HepG2 (cell line): ENCODE data around the gene LECT2. TPM values are rescaled to one million over a fixed set of nuclear protein-coding genes. Genes with fewer than 3 reads are reported as not detected.

ENCODE experiments used
- GATAD2A ChIP-seq: IDR thresholded peaks from 2 replicates; pipeline ENCODE4 v1.6.1; 2016
- GFI1 ChIP-seq: sonication (generic); formaldehyde crosslinking; IDR thresholded peaks from 2 replicates; pipeline ENCODE4 v1.5.0; 2020; ENCODE audit warnings: missing genetic modification reagents, mild to moderate bottlenecking, borderline replicate concordance
- HES4 ChIP-seq: sonication (generic); formaldehyde crosslinking; IDR thresholded peaks from 2 replicates; pipeline ENCODE4 v1.9.0; 2021; ENCODE audit warnings: mild to moderate bottlenecking, missing genetic modification reagents, borderline replicate concordance
- MED1 ChIP-seq: sonication (generic); formaldehyde crosslinking; IDR thresholded peaks from 2 replicates; pipeline ENCODE4 v1.4.0; 2020; ENCODE audit warnings: missing genetic modification reagents
- MEF2D ChIP-seq: sonication (generic); formaldehyde crosslinking; IDR thresholded peaks from 2 replicates; pipeline ENCODE4 v1.5.1; 2020; ENCODE audit warnings: mild to moderate bottlenecking, missing genetic modification reagents
- NFE2L1 ChIP-seq: sonication (generic); formaldehyde crosslinking; IDR thresholded peaks from 2 replicates; pipeline ENCODE4 v1.4.0; 2020; ENCODE audit warnings: missing genetic modification reagents, mild to moderate bottlenecking, borderline replicate concordance
- NFKB2 ChIP-seq: sonication (generic); formaldehyde crosslinking; IDR thresholded peaks from 2 replicates; pipeline ENCODE4 v1.4.0; 2020; ENCODE audit warnings: missing genetic modification reagents, borderline replicate concordance
- RAD21 ChIP-seq: fragments of 450-650 bp; formaldehyde crosslinking; IDR thresholded peaks from 2 replicates; pipeline ENCODE4 v1.5.0; 2020; ENCODE audit warnings: mild to moderate bottlenecking
- RCOR2 ChIP-seq: IDR thresholded peaks from 2 replicates; pipeline ENCODE4 v1.6.1; 2016; ENCODE audit warnings: missing biosample characterization, missing genetic modification reagents
- SALL1 ChIP-seq: sonication (generic); formaldehyde crosslinking; IDR thresholded peaks from 2 replicates; pipeline ENCODE4 v1.8.0; 2022; ENCODE audit warnings: mild to moderate bottlenecking, missing genetic modification reagents
- SALL2 ChIP-seq: sonication (generic); formaldehyde crosslinking; IDR thresholded peaks from 2 replicates; pipeline ENCODE4 v1.8.1; 2023; ENCODE audit warnings: mild to moderate bottlenecking, missing genetic modification reagents, inconsistent platforms
- SOX5 ChIP-seq: IDR thresholded peaks from 2 replicates; pipeline ENCODE4 v1.6.1; 2016; ENCODE audit warnings: borderline replicate concordance
- ZBTB21 ChIP-seq: sonication (generic); formaldehyde crosslinking; IDR thresholded peaks from 2 replicates; pipeline ENCODE4 v1.4.0; 2020; ENCODE audit warnings: missing genetic modification reagents
- ZBTB3 ChIP-seq: sonication (generic); formaldehyde crosslinking; IDR thresholded peaks from 2 replicates; pipeline ENCODE4 v1.4.0; 2020; ENCODE audit warnings: low read depth, mild to moderate bottlenecking, moderate library complexity, missing genetic modification reagents, borderline replicate concordance
- ZC3H4 ChIP-seq: sonication (generic); formaldehyde crosslinking; IDR thresholded peaks from 2 replicates; pipeline ENCODE4 v1.4.0; 2020; ENCODE audit warnings: missing genetic modification reagents, borderline replicate concordance
- ZNF496 ChIP-seq: sonication (generic); formaldehyde crosslinking; IDR thresholded peaks from 2 replicates; pipeline ENCODE4 v1.8.1; 2023; ENCODE audit warnings: mild to moderate bottlenecking, moderate library complexity, missing genetic modification reagents; ENCODE audit not compliant: insufficient replicate concordance
- ZNF557 ChIP-seq: sonication (generic); formaldehyde crosslinking; IDR thresholded peaks from 2 replicates; pipeline ENCODE4 v1.4.0; 2020; ENCODE audit warnings: missing genetic modification reagents
- ZNF788 ChIP-seq: sonication (generic); formaldehyde crosslinking; IDR thresholded peaks from 2 replicates; pipeline ENCODE4 v1.5.0; 2020; ENCODE audit warnings: mild to moderate bottlenecking, missing genetic modification reagents, borderline replicate concordance
- ZZZ3 ChIP-seq: sonication (generic); formaldehyde crosslinking; IDR thresholded peaks from 2 replicates; pipeline ENCODE4 v1.4.0; 2020; ENCODE audit warnings: missing genetic modification reagents, mild to moderate bottlenecking, borderline replicate concordance
- polyA plus RNA-seq, 8 experiments: library from polyadenylated mRNA; depleted of rRNA in 3 of 8; stranded (reverse) in 7 of 8; unstranded in 1 of 8; fragments of >200 nt; fragmentation: Illumina TruSeq in 4 of 8; extraction: Trizol in 4 of 8; gene quantifications; 2 replicates each; pipeline versions ENCODE4 v1.2.1 to v1.2.3, GENCODE V29; 2011 to 2016; ENCODE audit warnings: low read depth in 4 of 8, missing spikeins in 1 of 8, mixed read lengths in 1 of 8; ENCODE audit not compliant: insufficient read depth in 1 of 8
- total RNA-seq, 5 experiments: library from RNA; depleted of rRNA; stranded (reverse); fragments of >200 nt; fragmentation: Illumina TruSeq; extraction: Trizol; gene quantifications; 2 replicates each; pipeline ENCODE4 v1.2.3, GENCODE V29; 2016; ENCODE audit warnings: low read depth in 1 of 5
- TF ChIP-seq, protein P1 (sequence below): sonication (generic); formaldehyde crosslinking; IDR thresholded peaks from 2 replicates; pipeline ENCODE4 v1.4.0; 2020; ENCODE audit warnings: mild to moderate bottlenecking, missing genetic modification reagents
- TF ChIP-seq, protein P2 (sequence below): fragments of 450-650 bp; IDR thresholded peaks from 2 replicates; pipeline ENCODE4 v1.6.1; 2017; ENCODE audit warnings: mild to moderate bottlenecking
- TF ChIP-seq, protein P3 (sequence below): IDR thresholded peaks from 2 replicates; pipeline ENCODE4 v1.6.1; 2016; ENCODE audit warnings: mild to moderate bottlenecking
- TF ChIP-seq, protein P4 (sequence below): sonication (generic); formaldehyde crosslinking; IDR thresholded peaks from 2 replicates; pipeline ENCODE4 v1.5.1; 2020; ENCODE audit warnings: mild to moderate bottlenecking, missing genetic modification reagents, moderate library complexity
- TF ChIP-seq, protein P5 (sequence below): sonication (generic); formaldehyde crosslinking; IDR thresholded peaks from 2 replicates; pipeline ENCODE4 v1.5.1; 2020; ENCODE audit warnings: missing genetic modification reagents, mild to moderate bottlenecking, borderline replicate concordance

The LECT2 gene
- total and polyA plus RNA-seq, 2 of the 13 experiments (the other 11 are each of a cell fraction or from before 2014, with no cell fraction given): not detected

GRCh38 chr5:135973323-135974020 lies 18.7 kb upstream of the LECT2 start (continued):
- TF ChIP-seq ZBTB3 (0 out of 2 replicates have a peak, but pooled peaks have one; percentile 21), SALL1 (CRISPR knock-in tag) (peak; percentile 97), ZC3H4 (CRISPR knock-in tag) (no peak), MEF2D (peak; percentile 78; the same call in 1 of the 2 replicates), RAD21 (CRISPR knock-in tag) (peak; percentile 29; the same call in 1 of the 2 replicates), ZZZ3 (CRISPR knock-in tag) (no peak), NFKB2 (no peak), ZNF557 (CRISPR knock-in tag) (peak; percentile 94), RCOR2 (peak; percentile 96), GATAD2A (CRISPR knock-in tag) (peak; percentile 100), SOX5 (CRISPR knock-in tag) (peak; percentile 100), ZNF496 (CRISPR knock-in tag) (no peak), MED1 (CRISPR knock-in tag) (peak; percentile 98), HES4 (CRISPR knock-in tag) (no peak), NFE2L1 (CRISPR knock-in tag) (no peak), ZBTB21 (CRISPR knock-in tag) (0 out of 2 replicates have a peak, but pooled peaks have one; percentile 59), ZNF788 (CRISPR knock-in tag) (peak; percentile 84; the same call in 1 of the 2 replicates), SALL2 (CRISPR knock-in tag) (peak; percentile 93), GFI1 (CRISPR knock-in tag) (peak; percentile 90)
- TF ChIP-seq, protein P1, sequence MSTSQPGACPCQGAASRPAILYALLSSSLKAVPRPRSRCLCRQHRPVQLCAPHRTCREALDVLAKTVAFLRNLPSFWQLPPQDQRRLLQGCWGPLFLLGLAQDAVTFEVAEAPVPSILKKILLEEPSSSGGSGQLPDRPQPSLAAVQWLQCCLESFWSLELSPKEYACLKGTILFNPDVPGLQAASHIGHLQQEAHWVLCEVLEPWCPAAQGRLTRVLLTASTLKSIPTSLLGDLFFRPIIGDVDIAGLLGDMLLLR (CRISPR knock-in tag): no peak
- TF ChIP-seq, protein P2, sequence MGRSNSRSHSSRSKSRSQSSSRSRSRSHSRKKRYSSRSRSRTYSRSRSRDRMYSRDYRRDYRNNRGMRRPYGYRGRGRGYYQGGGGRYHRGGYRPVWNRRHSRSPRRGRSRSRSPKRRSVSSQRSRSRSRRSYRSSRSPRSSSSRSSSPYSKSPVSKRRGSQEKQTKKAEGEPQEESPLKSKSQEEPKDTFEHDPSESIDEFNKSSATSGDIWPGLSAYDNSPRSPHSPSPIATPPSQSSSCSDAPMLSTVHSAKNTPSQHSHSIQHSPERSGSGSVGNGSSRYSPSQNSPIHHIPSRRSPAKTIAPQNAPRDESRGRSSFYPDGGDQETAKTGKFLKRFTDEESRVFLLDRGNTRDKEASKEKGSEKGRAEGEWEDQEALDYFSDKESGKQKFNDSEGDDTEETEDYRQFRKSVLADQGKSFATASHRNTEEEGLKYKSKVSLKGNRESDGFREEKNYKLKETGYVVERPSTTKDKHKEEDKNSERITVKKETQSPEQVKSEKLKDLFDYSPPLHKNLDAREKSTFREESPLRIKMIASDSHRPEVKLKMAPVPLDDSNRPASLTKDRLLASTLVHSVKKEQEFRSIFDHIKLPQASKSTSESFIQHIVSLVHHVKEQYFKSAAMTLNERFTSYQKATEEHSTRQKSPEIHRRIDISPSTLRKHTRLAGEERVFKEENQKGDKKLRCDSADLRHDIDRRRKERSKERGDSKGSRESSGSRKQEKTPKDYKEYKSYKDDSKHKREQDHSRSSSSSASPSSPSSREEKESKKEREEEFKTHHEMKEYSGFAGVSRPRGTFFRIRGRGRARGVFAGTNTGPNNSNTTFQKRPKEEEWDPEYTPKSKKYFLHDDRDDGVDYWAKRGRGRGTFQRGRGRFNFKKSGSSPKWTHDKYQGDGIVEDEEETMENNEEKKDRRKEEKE: no peak
- TF ChIP-seq, protein P3, sequence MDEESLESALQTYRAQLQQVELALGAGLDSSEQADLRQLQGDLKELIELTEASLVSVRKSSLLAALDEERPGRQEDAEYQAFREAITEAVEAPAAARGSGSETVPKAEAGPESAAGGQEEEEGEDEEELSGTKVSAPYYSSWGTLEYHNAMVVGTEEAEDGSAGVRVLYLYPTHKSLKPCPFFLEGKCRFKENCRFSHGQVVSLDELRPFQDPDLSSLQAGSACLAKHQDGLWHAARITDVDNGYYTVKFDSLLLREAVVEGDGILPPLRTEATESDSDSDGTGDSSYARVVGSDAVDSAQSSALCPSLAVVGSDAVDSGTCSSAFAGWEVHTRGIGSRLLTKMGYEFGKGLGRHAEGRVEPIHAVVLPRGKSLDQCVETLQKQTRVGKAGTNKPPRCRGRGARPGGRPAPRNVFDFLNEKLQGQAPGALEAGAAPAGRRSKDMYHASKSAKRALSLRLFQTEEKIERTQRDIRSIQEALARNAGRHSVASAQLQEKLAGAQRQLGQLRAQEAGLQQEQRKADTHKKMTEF: peak; percentile 94
- TF ChIP-seq, protein P4, sequence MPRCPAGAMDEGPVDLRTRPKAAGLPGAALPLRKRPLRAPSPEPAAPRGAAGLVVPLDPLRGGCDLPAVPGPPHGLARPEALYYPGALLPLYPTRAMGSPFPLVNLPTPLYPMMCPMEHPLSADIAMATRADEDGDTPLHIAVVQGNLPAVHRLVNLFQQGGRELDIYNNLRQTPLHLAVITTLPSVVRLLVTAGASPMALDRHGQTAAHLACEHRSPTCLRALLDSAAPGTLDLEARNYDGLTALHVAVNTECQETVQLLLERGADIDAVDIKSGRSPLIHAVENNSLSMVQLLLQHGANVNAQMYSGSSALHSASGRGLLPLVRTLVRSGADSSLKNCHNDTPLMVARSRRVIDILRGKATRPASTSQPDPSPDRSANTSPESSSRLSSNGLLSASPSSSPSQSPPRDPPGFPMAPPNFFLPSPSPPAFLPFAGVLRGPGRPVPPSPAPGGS: 0 out of 2 replicates have a peak, but pooled peaks have one; percentile 64
- TF ChIP-seq, protein P5, sequence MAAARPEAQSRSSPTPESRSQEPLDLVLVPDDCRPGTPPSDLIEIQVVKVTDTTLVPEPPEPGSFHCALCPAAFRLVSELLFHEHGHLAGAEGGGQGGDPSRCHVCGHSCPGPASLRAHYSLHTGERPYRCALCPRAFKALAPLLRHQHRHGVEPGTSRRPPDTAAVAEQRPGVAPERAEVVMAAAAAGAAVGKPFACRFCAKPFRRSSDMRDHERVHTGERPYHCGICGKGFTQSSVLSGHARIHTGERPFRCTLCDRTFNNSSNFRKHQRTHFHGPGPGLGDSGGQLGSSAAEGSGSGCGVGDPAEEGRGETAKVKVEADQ (CRISPR knock-in tag): peak; percentile 36; the same call in 1 of the 2 replicates
